ENCODE results near the gene C1QTNF5.
"Not testable (repeated sequence)": the region's sequence is repeated elsewhere in the genome, so short reads cannot be mapped to it uniquely, and the experiment has no call there.

The C1QTNF5 gene, protein sequence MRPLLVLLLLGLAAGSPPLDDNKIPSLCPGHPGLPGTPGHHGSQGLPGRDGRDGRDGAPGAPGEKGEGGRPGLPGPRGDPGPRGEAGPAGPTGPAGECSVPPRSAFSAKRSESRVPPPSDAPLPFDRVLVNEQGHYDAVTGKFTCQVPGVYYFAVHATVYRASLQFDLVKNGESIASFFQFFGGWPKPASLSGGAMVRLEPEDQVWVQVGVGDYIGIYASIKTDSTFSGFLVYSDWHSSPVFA

DNA sequence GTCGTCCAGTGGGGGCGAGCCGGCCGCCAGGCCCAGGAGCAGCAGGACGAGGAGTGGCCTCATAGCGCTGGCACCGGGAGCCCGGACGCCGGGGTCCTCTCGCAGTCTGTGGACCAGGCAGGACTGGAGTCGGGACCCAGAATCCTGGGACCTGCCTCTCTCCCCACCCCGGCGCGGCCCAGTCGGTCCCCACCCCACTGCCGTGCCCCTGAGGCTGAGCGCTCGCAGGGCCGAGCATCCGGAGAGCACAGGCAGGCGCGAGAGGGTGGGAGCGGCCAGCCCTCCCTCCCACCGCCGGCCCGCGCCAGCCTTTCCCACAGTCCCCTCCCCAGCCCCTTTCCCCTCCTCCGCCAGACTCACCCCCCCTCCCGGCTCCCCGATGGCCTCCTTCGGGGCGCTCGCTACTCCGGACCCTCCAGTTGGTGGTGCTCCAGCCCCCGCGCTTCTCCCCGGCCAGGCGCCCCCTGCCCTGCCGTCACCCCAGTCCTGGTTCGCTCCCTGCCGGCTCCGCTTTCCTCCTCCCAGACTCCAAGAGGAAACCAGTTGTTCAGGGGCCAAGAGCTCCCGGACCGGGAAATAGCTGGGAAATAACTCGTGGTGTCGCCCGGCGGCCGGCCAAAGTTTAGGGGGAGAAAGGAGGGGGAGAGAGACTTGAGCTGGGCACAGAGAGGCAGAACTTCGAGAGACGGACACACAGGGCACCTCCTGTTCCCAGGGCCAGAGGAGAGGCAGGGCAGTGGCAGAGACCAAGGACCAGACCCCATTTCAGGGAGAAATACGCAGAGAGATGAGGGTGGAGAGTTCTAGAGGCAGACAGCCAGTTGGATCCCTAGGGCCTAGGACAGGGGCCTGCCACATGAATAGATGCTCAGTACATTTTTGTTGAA, at the start of gene C1QTNF5:
Gene C1QTNF5, minus strand, starts transcription at position 549 of the 887 bp plus-strand sequence. Its CDS starts 486 bp downstream, at position 63.
- DNase-seq = no peak

DNA sequence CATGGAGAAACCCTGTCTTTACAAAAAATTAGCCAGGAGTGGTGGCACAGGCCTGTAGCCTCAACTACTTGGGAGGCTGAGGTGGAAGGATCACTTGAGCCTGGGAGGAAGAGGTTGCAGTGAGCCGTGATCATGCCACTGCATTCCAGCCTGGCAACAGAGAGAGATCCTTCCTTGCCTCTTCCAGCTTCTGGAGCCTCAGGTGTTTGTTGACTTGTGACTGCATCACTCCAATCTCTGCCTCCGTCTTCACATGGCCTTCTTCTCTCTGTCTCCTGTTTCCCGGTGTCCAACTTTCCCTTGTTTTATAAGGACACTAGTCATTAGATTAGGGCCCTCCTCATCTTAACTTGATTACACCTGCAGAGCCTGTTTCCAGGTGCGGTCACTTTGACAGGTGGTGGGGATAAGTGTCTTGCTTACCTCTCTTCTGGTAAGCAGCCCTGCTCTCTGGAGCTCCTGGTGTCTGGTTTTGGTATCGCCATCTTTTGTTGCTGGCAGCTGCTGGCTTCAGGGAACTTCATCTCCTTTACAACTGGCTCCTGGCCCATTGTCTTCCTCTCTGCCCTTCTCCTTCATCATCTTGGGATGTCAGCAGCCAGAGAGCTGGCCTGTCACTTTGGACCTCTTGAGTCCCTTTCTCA, 49.0 kb upstream of the C1QTNF5 start:
- DNase-seq = no peak

DNA sequence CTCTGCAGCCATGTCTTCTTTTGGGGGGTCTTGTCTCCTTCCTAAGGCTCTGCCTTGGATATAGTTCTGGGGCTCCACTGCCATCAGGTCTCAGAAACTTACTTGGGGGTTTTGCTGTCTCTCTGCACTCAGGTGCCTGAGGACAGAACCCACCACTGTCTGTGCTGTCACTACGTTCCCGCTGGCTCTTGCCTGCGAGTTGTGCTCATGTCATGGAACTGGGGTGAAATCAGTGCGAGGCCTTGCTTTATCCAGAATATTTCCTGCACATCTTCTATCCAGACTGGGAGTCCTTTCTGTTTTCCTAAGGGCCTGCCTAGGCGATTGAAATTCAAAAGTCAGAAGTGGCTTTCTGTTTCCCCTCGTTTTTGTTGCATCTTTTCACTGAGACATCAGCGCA, 47.4 kb upstream of the C1QTNF5 start:
- DNase-seq = no peak

DNA sequence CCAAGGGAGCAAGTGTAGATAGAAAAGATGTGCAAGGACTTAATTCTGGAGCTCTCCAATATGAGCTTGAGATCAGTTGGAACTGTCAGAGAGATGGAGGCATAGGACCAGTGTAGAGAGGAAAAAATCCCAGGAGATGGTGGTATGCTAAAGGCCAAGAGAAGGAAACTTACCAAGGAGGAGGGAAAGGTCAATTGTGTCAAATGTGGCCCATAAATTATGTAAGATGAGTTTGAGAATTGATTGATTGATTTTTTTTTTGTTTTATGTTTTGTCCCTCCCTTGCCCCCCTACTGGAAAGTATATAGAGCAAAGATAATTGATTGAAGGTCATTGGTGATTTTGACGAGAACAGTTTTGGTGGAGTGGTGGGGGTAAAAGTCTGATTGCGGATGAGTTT, 43.6 kb upstream of the C1QTNF5 start:
- no peak for DNase-seq

DNA sequence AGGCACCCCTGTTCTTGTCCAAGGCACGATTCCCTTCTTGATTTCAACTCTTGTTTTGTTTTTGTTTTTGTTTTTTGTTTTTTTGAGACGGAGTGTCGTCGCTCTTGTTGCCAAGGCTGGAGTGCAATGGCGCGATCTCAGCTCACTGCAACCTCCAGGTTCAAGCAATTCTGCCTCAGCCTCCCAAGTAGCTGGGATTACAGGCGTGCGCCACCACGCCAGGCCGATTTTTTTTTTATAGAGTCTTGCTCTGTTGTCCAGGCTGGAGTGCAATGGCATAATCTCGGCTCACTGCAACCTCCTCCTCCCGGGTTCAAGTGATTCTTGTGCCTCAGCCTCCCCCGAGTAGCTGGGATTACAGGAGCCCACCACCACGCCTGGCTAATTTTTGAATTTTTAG, 41.8 kb upstream of the C1QTNF5 start:
- not testable (repeated sequence) for DNase-seq

DNA sequence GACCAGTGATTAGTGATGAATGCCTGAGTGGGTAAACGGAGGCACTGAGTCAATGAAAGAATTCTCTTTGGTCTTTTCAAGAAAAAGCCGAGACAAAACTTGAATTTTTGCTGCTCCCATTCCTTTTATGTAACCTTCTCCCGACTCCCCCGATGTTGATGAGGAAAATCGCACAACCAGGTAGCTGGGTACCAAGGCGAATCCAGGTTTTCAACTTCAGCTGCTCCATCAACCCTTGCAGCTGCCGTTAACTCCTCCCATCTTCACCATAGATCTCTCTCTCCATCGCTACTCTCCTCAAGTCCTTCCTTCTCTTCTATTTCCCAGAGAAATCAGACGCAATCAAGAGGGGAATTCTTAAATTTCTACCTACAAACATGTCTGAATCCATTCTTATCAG, 41.4 kb upstream of the C1QTNF5 start:
- DNase-seq = no peak

DNA sequence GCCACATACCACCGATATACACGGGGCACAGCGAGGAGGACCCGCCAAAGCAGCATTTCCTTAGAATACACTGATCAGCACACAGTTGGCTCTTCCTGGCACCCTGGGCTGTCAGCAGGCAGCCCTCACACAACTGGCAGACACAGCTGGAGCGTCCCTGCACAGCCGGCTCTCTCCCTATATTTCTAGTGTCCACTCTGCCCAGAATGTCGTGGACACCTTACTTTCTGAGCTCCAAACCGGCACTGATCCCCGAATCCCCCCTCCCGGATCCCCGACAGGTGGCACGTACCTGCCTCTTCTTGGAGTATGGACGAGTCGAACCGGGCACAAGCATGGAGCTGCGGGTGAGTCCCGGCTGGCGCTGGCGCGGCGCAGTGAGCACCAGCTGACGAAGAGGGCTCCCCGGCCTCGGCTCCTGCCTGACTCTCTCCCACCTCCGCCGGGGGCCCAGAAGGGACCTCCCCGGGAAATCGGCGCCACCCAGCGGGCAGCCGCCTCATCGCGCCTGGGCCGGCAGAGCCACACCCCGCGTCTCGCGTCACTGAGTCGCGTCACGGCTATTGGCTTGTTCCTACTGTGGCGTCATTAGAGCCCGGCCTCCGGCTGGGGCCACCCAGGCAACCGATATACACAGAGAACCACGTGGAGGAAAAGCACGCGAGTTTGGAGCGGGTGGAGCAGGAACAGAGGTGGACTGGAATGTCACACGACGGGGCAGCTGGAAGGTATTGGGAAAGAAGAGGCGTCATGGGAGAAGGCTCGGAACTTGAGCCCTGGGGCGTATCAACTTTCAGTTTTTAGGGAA, 40.7 kb upstream of the C1QTNF5 start, which contains the start of gene USP2:
Gene USP2, minus strand, starts transcription at position 510 of the 808 bp plus-strand sequence. CDS start 8,210 bp downstream, outside the sequence.
- peak; percentile 85 for DNase-seq

DNA sequence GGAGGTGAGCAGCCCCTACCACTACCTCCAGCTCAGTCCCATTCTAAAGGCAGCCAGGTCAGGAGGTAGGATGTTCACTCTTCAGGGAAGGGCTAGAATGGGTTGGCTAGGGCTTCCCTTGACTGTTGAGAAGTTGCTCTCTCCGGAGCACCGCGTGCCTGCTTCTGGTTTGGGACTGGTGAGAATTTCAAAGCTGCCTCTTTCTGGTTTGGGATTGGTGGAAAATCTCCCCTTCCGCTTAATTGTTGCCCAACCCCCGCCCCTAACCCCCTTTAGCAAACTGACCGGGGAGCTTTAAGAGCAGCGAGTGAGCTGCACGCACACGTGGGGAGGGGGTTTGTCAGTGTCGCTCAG, 40.1 kb upstream of the C1QTNF5 start:
- DNase-seq = no peak

DNA sequence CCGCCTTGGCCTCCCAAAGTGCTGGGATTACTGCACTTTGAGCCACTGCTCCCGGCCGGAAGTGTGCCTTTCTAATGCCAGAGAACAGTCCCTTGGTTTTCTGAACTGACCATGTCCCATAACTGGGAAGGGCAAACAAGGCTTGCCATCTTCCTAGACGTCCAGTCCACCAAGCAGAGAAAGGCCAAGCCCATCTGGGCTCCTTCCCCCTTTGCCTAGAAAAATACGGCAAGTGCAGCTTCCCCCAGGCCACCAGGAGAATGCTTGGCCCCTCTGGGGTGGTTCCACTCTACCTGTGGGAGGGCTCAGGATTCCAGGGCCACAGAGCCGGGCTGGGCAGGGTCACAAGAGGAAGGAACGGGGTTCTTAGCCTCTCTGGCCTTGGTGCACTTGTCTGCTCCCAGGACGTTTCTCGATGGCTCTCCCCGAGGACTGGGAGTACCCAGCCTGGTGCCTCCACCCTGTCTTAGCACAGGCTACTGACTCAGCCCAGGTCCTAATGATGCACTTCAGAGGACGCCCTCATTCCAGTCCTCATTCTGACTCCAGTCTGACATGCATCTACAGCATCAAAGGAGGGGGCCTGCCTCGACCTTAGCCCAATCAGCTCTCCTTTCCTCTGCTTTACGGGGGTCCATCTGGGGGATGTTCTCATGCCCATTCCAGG, 39.6 kb upstream of the C1QTNF5 start:
- DNase-seq = no peak

DNA sequence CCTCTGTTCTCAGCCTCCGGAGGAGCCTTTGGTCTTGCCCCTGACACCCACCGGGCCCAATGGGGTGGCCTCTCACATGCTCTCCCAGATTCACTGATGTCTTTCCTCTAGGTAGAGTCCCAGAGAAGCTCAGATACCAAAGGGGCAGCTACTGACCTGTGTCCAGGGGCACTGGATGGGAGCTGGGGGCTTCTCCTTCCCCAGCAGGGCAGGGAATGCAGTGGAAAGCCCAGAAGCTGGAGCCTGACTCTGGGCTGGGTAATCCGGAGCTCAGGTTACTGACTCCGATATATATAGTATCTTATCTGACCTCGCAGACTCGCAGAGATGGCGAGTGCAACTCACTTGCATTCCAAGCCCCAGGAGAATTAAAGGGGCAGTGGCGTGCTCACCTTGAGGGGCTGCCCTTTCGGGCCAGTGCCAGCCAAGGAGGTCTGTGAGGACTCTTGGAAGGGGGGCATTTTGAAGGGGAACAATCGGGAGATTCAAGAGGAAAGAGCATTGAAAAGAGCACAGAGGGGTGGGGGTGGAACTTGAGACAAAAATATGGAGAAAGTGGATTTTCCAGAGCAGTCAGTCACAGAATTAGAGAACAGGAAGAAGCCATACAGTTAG, 38.3 kb upstream of the C1QTNF5 start:
- DNase-seq = no peak

DNA sequence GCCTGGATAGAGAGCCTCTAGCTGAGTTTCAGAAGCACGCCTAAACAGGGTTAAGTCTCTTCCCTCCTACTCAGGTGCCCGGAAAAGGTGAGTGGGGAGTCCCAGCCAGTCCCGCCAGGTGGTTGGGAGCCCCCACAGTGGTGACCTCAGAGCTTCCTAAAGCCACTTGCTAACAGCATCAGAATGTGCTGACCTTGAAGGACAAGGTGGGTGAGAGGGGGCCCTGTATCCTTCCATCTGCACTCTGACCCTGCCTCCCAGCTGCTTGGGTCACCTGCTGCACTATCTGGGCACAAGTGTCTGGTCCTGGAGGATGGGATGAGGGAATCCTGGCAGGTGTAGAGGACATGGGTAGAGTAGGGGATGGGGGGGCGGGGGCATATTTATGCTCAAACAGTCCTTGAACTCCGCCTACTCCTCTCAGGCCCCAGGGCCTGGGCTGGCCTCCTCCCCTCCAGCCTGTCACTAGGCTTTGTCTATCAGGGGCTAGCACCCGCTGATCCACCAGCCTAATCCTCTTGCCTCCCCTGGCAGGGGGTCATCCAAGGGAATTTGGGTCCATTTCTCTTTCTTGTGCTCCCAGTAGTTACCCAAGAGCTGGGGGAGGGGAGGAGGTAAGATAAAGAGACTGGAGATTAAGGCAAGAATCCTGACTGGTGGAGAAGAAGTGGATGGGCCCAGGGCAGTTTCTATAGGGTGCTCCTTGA, 37.4 kb upstream of the C1QTNF5 start:
- no peak for DNase-seq

DNA sequence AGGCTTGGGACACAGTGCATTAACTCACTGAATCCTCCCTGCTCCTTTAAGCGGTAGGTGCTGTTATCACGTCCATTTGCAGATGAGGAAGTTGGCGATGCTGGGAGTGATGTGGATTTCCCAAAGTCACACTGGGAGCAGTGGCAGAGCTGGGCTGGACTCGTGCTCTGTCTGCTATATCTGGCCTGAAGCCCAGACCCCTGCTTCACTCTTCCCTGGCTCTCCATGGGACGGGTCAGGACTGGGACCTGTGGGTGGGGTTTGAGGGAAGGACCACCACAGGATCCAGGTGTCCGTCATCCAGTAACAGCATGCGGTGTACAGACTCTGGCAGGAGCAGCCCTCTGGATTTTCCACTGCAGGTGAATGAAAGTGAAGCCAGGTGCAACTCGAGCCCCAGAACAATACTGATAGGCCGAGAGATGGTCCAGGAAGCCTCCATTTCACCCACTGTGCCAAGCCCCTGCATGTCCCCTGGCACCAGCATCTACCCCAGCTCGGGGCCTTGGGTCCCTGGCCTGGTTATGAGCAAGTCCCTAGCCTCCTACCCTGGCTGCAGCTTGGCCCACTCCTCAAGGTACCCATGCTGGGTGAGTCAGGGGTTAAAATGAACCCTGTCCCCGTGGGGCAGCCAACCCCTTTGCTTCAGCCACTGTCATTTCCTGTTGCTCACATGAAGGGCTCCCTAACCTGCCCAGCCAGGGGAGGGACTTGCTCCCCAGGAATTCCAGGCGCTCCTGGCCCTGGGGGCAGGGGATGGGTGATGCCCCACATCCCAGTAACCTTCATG, 36.6 kb upstream of the C1QTNF5 start:
- no peak for DNase-seq

DNA sequence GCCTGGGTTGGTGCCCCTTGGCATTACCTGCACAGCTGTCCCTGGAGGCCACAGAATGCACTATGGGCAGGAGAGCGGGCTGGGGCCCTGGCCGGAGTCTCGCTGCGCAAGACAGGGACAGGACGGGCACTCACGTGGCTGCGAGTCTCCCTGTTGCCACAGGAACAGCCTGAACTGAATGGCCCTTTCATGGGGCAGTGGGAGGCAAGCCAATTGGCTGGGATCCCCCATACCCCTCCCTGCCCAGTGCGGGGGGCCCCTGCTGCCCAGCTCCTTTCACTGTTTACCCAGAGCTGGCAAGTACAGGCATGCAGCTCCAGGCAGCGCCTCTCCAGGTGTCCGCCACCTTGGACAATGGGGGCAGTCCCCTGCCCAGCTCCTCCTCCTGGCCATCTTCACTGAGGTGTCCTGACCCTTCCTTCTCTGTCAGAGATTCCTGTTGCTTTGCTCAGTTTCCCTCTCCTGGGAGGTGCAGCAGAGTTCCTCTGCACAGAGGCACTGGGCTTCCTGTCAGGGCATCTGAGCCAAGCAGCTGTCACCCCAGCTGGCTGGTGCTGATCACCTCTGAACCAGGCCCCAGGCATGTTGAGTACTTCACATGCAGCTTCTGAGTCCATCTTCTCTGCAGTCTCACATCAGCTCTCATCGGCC, 35.6 kb upstream of the C1QTNF5 start:
- DNase-seq = peak; percentile 55

DNA sequence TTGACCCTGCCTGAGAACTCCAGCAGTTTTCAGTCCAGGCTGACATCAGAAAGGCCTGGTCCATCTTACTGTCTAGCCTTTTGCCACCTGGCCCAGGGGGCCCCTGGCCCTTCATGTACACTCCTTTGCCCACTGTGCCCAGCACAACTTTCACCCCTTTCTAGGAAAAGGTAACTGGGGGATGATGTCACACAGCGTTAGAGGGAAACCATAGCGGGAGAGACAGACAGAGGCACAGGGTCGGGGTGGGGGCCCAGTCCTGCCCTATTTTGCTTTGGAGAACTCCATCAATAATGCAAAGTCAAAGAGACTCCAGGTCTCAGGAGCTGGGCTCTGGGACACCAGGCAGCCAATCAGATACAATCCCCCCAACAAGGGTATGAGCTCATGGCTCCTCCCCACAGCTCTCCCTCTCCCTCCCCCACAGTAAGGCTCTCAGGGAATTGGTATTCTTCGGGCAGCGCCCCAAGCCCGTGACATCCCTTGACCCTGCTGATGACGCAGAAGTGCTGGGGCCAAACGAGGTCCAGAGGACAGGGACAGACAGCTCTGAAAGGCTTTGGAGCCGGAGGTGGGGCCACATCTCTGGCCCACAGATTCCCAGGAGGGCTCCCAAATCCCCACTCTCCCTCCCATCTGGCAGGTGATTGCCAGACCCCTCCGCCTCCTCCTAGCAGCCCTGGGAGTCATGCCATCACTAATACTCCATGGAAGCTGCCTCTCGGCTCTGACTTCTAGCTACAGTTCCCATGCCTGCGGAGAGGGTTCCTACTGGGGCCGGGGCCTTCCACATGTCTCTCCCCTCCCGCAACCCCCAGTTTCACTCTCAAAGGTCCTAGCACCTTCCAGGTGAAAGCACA, 34.9 kb upstream of the C1QTNF5 start:
- DNase-seq = peak; percentile 28

DNA sequence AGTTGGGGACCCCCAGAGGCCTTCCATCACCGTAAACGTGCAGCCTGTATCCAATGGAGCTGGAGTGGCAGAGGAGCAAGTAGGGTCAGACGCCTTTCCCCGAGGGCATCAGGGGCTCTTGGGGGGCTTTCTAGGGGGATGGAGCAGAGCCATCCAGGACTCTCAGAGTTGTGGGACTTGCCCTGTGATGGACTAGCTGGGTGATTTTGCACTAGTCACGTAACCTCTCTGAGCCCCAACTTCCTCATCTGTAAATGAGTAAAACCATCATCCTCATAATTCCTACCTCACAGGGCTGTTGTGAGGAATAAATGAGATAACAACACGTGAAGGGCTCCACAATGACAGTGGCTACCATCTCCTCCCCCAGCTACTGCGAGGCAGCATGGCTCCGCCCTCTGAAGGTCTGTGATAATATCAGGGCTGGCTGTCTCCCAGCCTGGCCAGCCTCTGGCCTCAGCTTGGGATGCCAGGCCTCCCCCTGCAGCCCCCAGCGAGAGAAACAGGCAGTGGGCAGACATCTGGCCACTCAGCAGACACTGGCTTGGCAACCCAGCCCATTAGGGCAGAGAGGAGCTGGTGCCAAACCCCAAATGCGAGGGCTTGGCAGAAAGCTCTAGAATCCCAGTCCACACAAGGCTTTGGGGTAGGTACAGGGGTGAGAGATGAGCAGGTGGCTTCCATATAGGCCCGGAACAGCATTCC, 34.1 kb upstream of the C1QTNF5 start:
- DNase-seq = no peak

DNA sequence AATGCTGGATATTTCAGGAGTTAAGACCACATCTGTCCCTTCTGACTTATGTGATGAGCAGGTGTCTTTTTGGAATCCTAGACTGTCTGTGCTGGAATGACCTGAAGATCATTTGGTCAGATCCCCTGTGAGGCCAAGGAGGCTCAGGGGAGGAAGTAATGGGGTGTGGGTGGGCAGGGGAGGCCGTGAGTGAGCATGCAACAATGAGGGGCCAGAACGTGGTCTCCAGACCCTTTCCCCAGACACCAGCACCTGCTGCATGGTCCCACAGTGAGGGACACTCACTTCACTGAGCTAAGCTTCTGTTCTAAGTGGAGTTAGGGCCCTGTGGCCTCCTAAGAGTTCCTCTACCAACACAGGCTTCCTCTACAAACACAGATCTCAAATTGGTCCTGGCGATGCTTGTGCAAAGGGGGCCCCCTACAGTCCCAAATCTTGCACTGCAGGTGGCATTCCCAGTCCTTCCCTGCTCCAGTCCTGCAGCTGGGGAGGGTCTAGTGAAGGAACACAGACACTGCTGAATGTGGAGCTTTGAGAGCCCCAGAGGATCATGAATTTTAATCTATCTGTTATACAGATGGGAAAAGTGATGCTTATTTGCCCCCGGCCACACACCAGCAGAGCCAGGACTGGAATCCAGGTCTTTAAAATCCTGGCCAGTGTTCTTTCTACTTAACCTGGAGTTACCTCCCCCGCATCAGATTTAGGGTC, 33.4 kb upstream of the C1QTNF5 start:
- peak; percentile 47 for DNase-seq
